H1 (cell line): ENCODE data around the gene ZNF775. TPM values are rescaled to one million over a fixed set of nuclear protein-coding genes. Genes with fewer than 3 reads are reported as not detected.
A peak's percentile ranks its signal among the peaks of the same experiment; 100 is the strongest.

Experiments
- CTCF ChIA-PET: fragments of 300-600 bp; sonication (Branson Sonifier 250); formaldehyde crosslinking; loops from one replicate; lab custom pipeline; 2021; ENCODE audit not compliant: partially characterized antibody; lab: Charles Lee
- POLR2A ChIA-PET: fragments of 300-600 bp; sonication (Branson Sonifier 250); formaldehyde crosslinking; loops from one replicate; lab custom pipeline; 2021; ENCODE audit warnings: inconsistent platforms; ENCODE audit not compliant: partially characterized antibody; lab: Charles Lee
- DNase-seq, 2 experiments: peaks; one replicate each; pipeline versions ENCODE4 v3.0.0 to v3.0.0-alpha.2; 2010 to 2022; ENCODE audit warnings: low spot score in 2 of 2, low read depth in 1 of 2, mixed read lengths in 1 of 2
- FAIRE-seq: peaks from 2 replicates; lab custom pipeline; 2011; peaks lifted over from hg19 to GRCh38; lab: Jason Lieb, UNC
- H2AFZ ChIP-seq: 2 replicates; pipeline ENCODE4 v1.8.1; 2012; ENCODE audit warnings: low read length, inconsistent platforms
- H2AK5ac ChIP-seq: 2 replicates; pipeline ENCODE4 v1.6.1; 2013; ENCODE audit warnings: low read depth, low read length
- H2BK120ac ChIP-seq: replicated peaks from 2 replicates; pipeline ENCODE3; 2013; ENCODE audit warnings: low read depth, low read length, inconsistent platforms
- H2BK12ac ChIP-seq: 2 replicates; pipeline ENCODE4 v1.6.1; 2013; ENCODE audit warnings: low read depth, low read length
- H2BK15ac ChIP-seq: 2 replicates; pipeline ENCODE4 v1.6.1; 2013; ENCODE audit warnings: low read length
- H2BK20ac ChIP-seq: 2 replicates; pipeline ENCODE4 v1.6.1; 2013; ENCODE audit warnings: low read length
- H2BK5ac ChIP-seq: 2 replicates; pipeline ENCODE4 v1.6.1; 2013; ENCODE audit warnings: low read depth, low read length
- H3K14ac ChIP-seq: 2 replicates; pipeline ENCODE4 v1.6.1; 2013; ENCODE audit warnings: inconsistent platforms; ENCODE audit not compliant: insufficient read length
- H3K18ac ChIP-seq: 2 replicates; pipeline ENCODE4 v1.6.1; 2013; ENCODE audit warnings: low read length; ENCODE audit errors: extremely low read depth
- H3K23ac ChIP-seq: 2 replicates; pipeline ENCODE4 v1.6.1; 2013; ENCODE audit warnings: inconsistent platforms; ENCODE audit not compliant: insufficient read length
- H3K23me2 ChIP-seq: 2 replicates; pipeline ENCODE4 v1.6.1; 2013; ENCODE audit warnings: low read depth, low read length
- H3K27ac ChIP-seq: 2 replicates; pipeline ENCODE4 v1.6.1; 2011; ENCODE audit warnings: low read depth, low read length, inconsistent platforms
- H3K27me3 ChIP-seq, 4 experiments: replicated peaks in 1 of 4; 1 replicate in 1 of 4; 2 replicates in 3 of 4; pipeline versions ENCODE4 v1.6.1 to v1.8.1; 2011 to 2013; ENCODE audit warnings: low read length in 3 of 4, mild to moderate bottlenecking in 3 of 4, inconsistent platforms in 2 of 4, mixed read lengths in 2 of 4, moderate library complexity in 1 of 4; ENCODE audit not compliant: control insufficient read depth in 3 of 4, insufficient read depth in 3 of 4; ENCODE audit errors: extremely low read depth in 1 of 4
- H3K36me3 ChIP-seq, 4 experiments: 2 replicates each; pipeline versions ENCODE4 v1.6.1 to v1.8.1; 2011 to 2013; ENCODE audit warnings: mild to moderate bottlenecking in 4 of 4, low read length in 3 of 4, moderate library complexity in 2 of 4, control low read depth in 1 of 4, inconsistent platforms in 1 of 4; ENCODE audit not compliant: insufficient read depth in 4 of 4, control insufficient read depth in 2 of 4
- H3K4ac ChIP-seq: replicated peaks from 2 replicates; pipeline ENCODE3; 2013; ENCODE audit warnings: low read length, low read depth, mixed read lengths, inconsistent platforms; ENCODE audit not compliant: insufficient read length
- H3K4me1 ChIP-seq, 4 experiments: replicated peaks in 1 of 4; 1 replicate in 1 of 4; 2 replicates in 3 of 4; pipeline versions ENCODE4 v1.6.1 to v1.8.1; 2011 to 2013; ENCODE audit warnings: low read length in 3 of 4, inconsistent platforms in 2 of 4, mixed read lengths in 1 of 4; ENCODE audit not compliant: insufficient read depth in 4 of 4, control insufficient read depth in 3 of 4
- H3K4me2 ChIP-seq, 2 experiments: 2 replicates each; pipeline versions ENCODE4 v1.6.1 to v1.8.1; 2011 to 2013; ENCODE audit warnings: low read depth in 2 of 2, low read length in 2 of 2, control low read depth in 1 of 2, inconsistent platforms in 1 of 2, mild to moderate bottlenecking in 1 of 2; ENCODE audit not compliant: insufficient read depth in 1 of 2
- H3K4me3 ChIP-seq, 4 experiments: fragments of 200-600, 300-600 bp in 1 of 4; sonication (generic), shearing (Covaris generic), sonication (Bioruptor Twin) in 1 of 4; 2 replicates each; pipeline versions ENCODE4 v1.5.1 to v1.8.1; 2011 to 2016; ENCODE audit warnings: low read length in 4 of 4, low read depth in 3 of 4, control low read depth in 2 of 4, inconsistent platforms in 2 of 4, mild to moderate bottlenecking in 2 of 4, mixed read lengths in 1 of 4, moderate library complexity in 1 of 4; ENCODE audit not compliant: insufficient read depth in 2 of 4; ENCODE audit errors: extremely low read depth in 1 of 4
- H3K56ac ChIP-seq: replicated peaks from 2 replicates; pipeline ENCODE3; 2013; ENCODE audit warnings: low read depth, mild to moderate bottlenecking, mixed read lengths, low read length, inconsistent platforms; ENCODE audit not compliant: insufficient read length
- H3K79me1 ChIP-seq: 2 replicates; pipeline ENCODE4 v1.6.1; 2013; ENCODE audit warnings: low read depth, low read length, control low read depth
- H3K79me2 ChIP-seq, 2 experiments: 2 replicates each; pipeline versions ENCODE4 v1.6.1 to v1.8.1; 2012 to 2013; ENCODE audit warnings: low read length in 2 of 2, mild to moderate bottlenecking in 2 of 2, inconsistent platforms in 1 of 2; ENCODE audit not compliant: insufficient read depth in 2 of 2, control insufficient read depth in 1 of 2
- H3K9ac ChIP-seq, 4 experiments: replicated peaks in 1 of 4; 1 replicate in 1 of 4; 2 replicates in 3 of 4; pipeline versions ENCODE4 v1.6.1 to v1.8.1; 2011 to 2013; ENCODE audit warnings: low read depth in 3 of 4, low read length in 3 of 4, control low read depth in 2 of 4, mild to moderate bottlenecking in 2 of 4, moderate library complexity in 2 of 4, inconsistent platforms in 1 of 4; ENCODE audit errors: extremely low read depth in 1 of 4
- H3K9me3 ChIP-seq, 2 experiments: 2 replicates each; pipeline versions ENCODE4 v1.6.1 to v1.8.1; 2012 to 2013; ENCODE audit warnings: mild to moderate bottlenecking in 2 of 2, moderate library complexity in 2 of 2, control low read depth in 1 of 2, inconsistent platforms in 1 of 2, low read depth in 1 of 2, low read length in 1 of 2, mixed read lengths in 1 of 2; ENCODE audit not compliant: insufficient read depth in 2 of 2
- H4K20me1 ChIP-seq, 2 experiments: replicated peaks in 1 of 2; 2 replicates each; pipeline versions ENCODE3 to v1.8.1; 2011 to 2013; ENCODE audit warnings: inconsistent platforms in 2 of 2, low read length in 2 of 2, mild to moderate bottlenecking in 1 of 2; ENCODE audit not compliant: insufficient read depth in 2 of 2, control insufficient read depth in 1 of 2
- H4K5ac ChIP-seq: 2 replicates; pipeline ENCODE4 v1.6.1; 2013; ENCODE audit warnings: low read length, low read depth, mixed read lengths, inconsistent platforms; ENCODE audit not compliant: insufficient read length
- H4K8ac ChIP-seq: 2 replicates; pipeline ENCODE4 v1.8.0; 2013; ENCODE audit warnings: mild to moderate bottlenecking, moderate library complexity, low read length, inconsistent platforms; ENCODE audit not compliant: insufficient read depth; ENCODE audit errors: extremely low read depth
- H4K91ac ChIP-seq: replicated peaks from 2 replicates; pipeline ENCODE3; 2013; ENCODE audit warnings: low read length, mixed read lengths, inconsistent platforms; ENCODE audit not compliant: insufficient read length
- SP1 ChIP-seq: IDR thresholded peaks from 2 replicates; pipeline ENCODE4 v1.6.1; 2011; ENCODE audit warnings: low read depth, low read length
- WGBS, 2 experiments: shearing (Covaris generic) in 1 of 2; methylation state at CpG; one replicate each; pipeline versions ENCODE4 v1.1.6 to v1.1.7; 2013 to 2015; ENCODE audit warnings: low lambda C conversion rate in 2 of 2, mixed read lengths in 2 of 2, inconsistent platforms in 1 of 2, low coverage in 1 of 2, missing lambda C conversion rate in 1 of 2; ENCODE audit not compliant: insufficient replicate concordance in 2 of 2, insufficient coverage in 1 of 2, insufficient read length in 1 of 2; ENCODE audit errors: extremely low coverage in 1 of 2, missing lambda C conversion rate in 1 of 2; 5-methylcytosine and 5-hydroxymethylcytosine counted together
- polyA plus RNA-seq, 7 experiments: library from polyadenylated mRNA; depleted of rRNA in 3 of 7; stranded (reverse) in 5 of 7; unstranded in 2 of 7; fragments of >200 nt in 5 of 7; fragments of 200-250 nt in 2 of 7; gene quantifications; 1 replicate in 5 of 7; 2 replicates in 1 of 7; 4 replicates in 1 of 7; pipeline versions ENCODE4 v1.2.1 to v1.2.3, GENCODE V29; 2011 to 2013; ENCODE audit warnings: missing spikeins in 2 of 7, mixed read lengths in 2 of 7
- total RNA-seq: library from RNA; stranded (reverse); fragmentation: NEBNext Ultra II Directional; extraction: Animal tissue kit (Norgen Biotek cat#: 25700); gene quantifications from 2 replicates; pipeline ENCODE4 v1.2.1, GENCODE V29; 2021
- TF ChIP-seq, protein P1 (sequence below), 3 experiments: IDR thresholded peaks; 1 replicate in 2 of 3; 2 replicates in 1 of 3; pipeline versions ENCODE4 v1.5.1 to v1.6.1; 2011; ENCODE audit warnings: low read length in 3 of 3, mild to moderate bottlenecking in 3 of 3, inconsistent platforms in 2 of 3, low read depth in 1 of 3, moderate library complexity in 1 of 3; ENCODE audit not compliant: insufficient read depth in 1 of 3; ENCODE audit errors: control extremely low read depth in 1 of 3

ZNF775 gene
- total and polyA plus RNA-seq, 2 of the 8 experiments (the other 6 are each of a cell fraction or from before 2014, with no cell fraction given): 13.6 to 21.5 TPM

DNA sequence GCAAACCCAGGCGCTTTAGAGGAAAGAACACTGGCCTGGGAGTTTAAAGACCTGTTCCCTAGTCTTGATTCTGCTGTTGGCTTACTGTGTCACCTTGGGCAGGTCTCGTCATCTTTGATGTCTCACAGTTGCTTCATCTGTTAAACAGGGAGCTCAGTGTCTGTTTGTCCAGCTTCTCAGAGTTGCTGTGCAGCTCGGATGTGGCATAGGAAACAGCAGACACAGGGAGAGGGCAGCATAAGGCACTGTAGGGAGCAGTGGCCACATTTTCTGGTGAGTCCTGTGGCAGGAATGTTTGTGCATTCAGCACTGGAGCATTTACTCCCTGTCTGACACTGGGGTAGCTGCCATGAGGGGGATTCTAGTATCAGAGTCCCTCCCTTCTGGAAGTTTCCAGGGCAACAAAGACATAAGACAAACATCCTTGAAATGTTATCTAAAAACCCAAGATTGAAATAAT lies 8.5 kb upstream of the ZNF775 start:
- Histone ChIP-seq H3K23ac (no peak overlapping the region), H3K27ac (peak overlapping the region; percentile 95; the same call in 1 of the 2 replicates), H3K18ac (no peak overlapping the region), H3K79me2 (peaks cover 7 to 54% of the 10 kb centered on the region in 2 experiments; a peak in 3 of 4 replicates), H3K14ac (no peak overlapping the region), H3K4me1 (peaks cover 2 to 26% (median 11%) of the 10 kb centered on the region in 4 experiments), H3K9ac (no peak overlapping the region; a peak in 2 of 7 replicates), H3K4me2 (peak overlapping the region; percentile 92 to 99; a peak in 2 of 4 replicates), H4K20me1 (peaks cover 2 to 15% of the 10 kb centered on the region in 2 experiments), H3K56ac (no peak overlapping the region), H2AK5ac (peak overlapping the region; percentile 89), H2BK12ac (no peak overlapping the region; the same call in 1 of the 2 replicates), H4K8ac (no peak overlapping the region), H3K36me3 (peaks cover 16 to 49% (median 31%) of the 10 kb centered on the region in 4 experiments), H3K9me3 (no peaks in the 10 kb centered on the region), H4K5ac (no peak overlapping the region), H2BK120ac (no peak overlapping the region), H2BK20ac (no peak overlapping the region), H4K91ac (peak overlapping the region; percentile 30), H2BK5ac (no peak overlapping the region), H2AFZ (no peak overlapping the region), H3K4me3 (peak overlapping the region in 1 of 4 experiments; percentile 69; a peak in 1 of 8 replicates), H3K27me3 (no peaks in the 10 kb centered on the region), H3K23me2 (peaks cover 11% of the 10 kb centered on the region; the same call in 1 of the 2 replicates), H2BK15ac (0 out of 2 replicates have a peak overlapping the region, but pooled peaks have one; percentile 84), H3K4ac (no peak overlapping the region), H3K79me1 (peaks cover 18% of the 10 kb centered on the region)
- no peak for FAIRE-seq
- WGBS, 2 experiments: 93% methylated on average over 3 of the region's 3 CpGs; no CpG with 5 or more reads in 1 of the 2 experiments
- ChIA-PET CTCF (interaction anchor here (0.6 to 5.6 kb wide), 11 partner anchors 9 to 85 kb away, joined by 3 to 32 read pairs (median 4); no protein-coding TSS in a partner anchor), POLR2A (interaction anchor here (1.0 to 8.6 kb wide), 14 partner anchors 9 to 444 kb away, joined by 3 to 230 read pairs (median 16); partner anchors contain the start of gene RARRES2)
- DNase-seq: no peak
- TF ChIP-seq, protein P1, sequence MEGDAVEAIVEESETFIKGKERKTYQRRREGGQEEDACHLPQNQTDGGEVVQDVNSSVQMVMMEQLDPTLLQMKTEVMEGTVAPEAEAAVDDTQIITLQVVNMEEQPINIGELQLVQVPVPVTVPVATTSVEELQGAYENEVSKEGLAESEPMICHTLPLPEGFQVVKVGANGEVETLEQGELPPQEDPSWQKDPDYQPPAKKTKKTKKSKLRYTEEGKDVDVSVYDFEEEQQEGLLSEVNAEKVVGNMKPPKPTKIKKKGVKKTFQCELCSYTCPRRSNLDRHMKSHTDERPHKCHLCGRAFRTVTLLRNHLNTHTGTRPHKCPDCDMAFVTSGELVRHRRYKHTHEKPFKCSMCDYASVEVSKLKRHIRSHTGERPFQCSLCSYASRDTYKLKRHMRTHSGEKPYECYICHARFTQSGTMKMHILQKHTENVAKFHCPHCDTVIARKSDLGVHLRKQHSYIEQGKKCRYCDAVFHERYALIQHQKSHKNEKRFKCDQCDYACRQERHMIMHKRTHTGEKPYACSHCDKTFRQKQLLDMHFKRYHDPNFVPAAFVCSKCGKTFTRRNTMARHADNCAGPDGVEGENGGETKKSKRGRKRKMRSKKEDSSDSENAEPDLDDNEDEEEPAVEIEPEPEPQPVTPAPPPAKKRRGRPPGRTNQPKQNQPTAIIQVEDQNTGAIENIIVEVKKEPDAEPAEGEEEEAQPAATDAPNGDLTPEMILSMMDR (IDR thresholded peaks at IDR 0.05; ENCODE audit: control extremely low read depth in 1 of 3, insufficient read depth in 1 of 3, low read depth in 1 of 3, low read length in 3 of 3): no peak
- no peak for TF ChIP-seq SP1
